Lower leg skin (tissue), 3 donors: ENCODE measurements around the gene HAX1.
"Not testable (repeated sequence)": the region's sequence is repeated elsewhere in the genome, so short reads cannot be mapped to it uniquely, and the experiment has no call there.

Source experiments
- CTCF ChIP-seq, 3 donors: fragments of 450-650 bp; IDR thresholded peaks; one replicate each; pipeline ENCODE4 v1.5.1; 2016; ENCODE audit warnings: antibody characterized with exemption in 3 of 3, mild to moderate bottlenecking in 3 of 3, moderate library complexity in 2 of 3
- POLR2A ChIP-seq, 2 donors: fragments of 450-650 bp; IDR thresholded peaks; one replicate each; pipeline ENCODE4 v1.6.1; 2016 to 2017; ENCODE audit warnings: antibody characterized with exemption in 2 of 2, mild to moderate bottlenecking in 1 of 2, moderate library complexity in 1 of 2

GRCh38 chr1:154287591-154287990 lies 15.2 kb downstream of the HAX1 start:
- not testable (repeated sequence) for TF ChIP-seq CTCF, POLR2A (IDR thresholded peaks at IDR 0.05)
